Thyroid gland (tissue), 4 donors: Measurements from ENCODE around the gene FLOT1. TPM values are rescaled to one million over a fixed set of nuclear protein-coding genes. Genes with fewer than 3 reads are reported as not detected.

ENCODE experiments used
- DNase-seq, 2 donors: peaks; one replicate each; pipeline ENCODE4 v3.0.0-alpha.2; 2019
- H3K27ac ChIP-seq, 3 donors: fragments of 200-600 bp; sonication (generic); 1 replicate in 2 of 3; 2 replicates in 1 of 3; pipeline ENCODE4 v1.5.1; 2016 to 2019; ENCODE audit warnings: mild to moderate bottlenecking in 1 of 3, moderate library complexity in 1 of 3
- H3K27me3 ChIP-seq: fragments of 200-600 bp; sonication (generic); one replicate; pipeline ENCODE4 v1.5.1; 2019
- H3K36me3 ChIP-seq, 2 donors: fragments of 200-600 bp; sonication (generic); one replicate each; pipeline ENCODE4 v1.5.1; 2016 to 2019
- H3K4me1 ChIP-seq, 2 donors: fragments of 200-600 bp; sonication (generic); one replicate each; pipeline ENCODE4 v1.5.1; 2017 to 2019
- H3K4me3 ChIP-seq, 3 donors: fragments of 200-600 bp; sonication (generic); replicated peaks in 1 of 3; 1 replicate in 2 of 3; 2 replicates in 1 of 3; pipeline ENCODE4 v1.5.1; 2016; ENCODE audit warnings: mild to moderate bottlenecking in 1 of 3
- H3K9me3 ChIP-seq: fragments of 200-600 bp; sonication (generic); one replicate; pipeline ENCODE4 v1.5.1; 2017
- CTCF ChIP-seq, 6 experiments: fragments of 200-600 bp in 3 of 6; fragments of 450-650 bp in 3 of 6; sonication (generic) in 3 of 6; IDR thresholded peaks; one replicate each; pipeline ENCODE4 v1.5.1; 2016 to 2019; ENCODE audit warnings: antibody characterized with exemption in 6 of 6, mild to moderate bottlenecking in 2 of 6, inconsistent platforms in 1 of 6, moderate library complexity in 1 of 6
- POLR2A ChIP-seq, 2 donors: fragments of 450-650 bp; IDR thresholded peaks; one replicate each; pipeline ENCODE4 v1.6.1; 2017; ENCODE audit warnings: antibody characterized with exemption in 2 of 2, mild to moderate bottlenecking in 2 of 2, moderate library complexity in 1 of 2
- WGBS, 2 donors: methylation state at CpG; one replicate each; pipeline ENCODE4 v1.1.5; 2017; 5-methylcytosine and 5-hydroxymethylcytosine counted together
- intact Hi-C: fragments of 100-400 bp; cut with DNase I; formaldehyde crosslinking; loops from one replicate; pipeline ENCODE4 v1.15.1; 2023
- total RNA-seq, 4 donors: library from RNA; depleted of rRNA; stranded (reverse); fragments of >200 nt; gene quantifications; one replicate each; pipeline ENCODE4 v1.2.3, GENCODE V29; 2016

FLOT1 gene
- total RNA-seq, 4 donors from 2014 or later = 134 to 160 (median 144) TPM

- H3K27me3 ChIP-seq = no peaks in the 10 kb centered on the region
- H3K4me1 ChIP-seq = peaks cover 29 to 46% of the 10 kb centered on the region in 2 donors
- H3K9me3 ChIP-seq = no peaks in the 10 kb centered on the region
- TF ChIP-seq POLR2A (IDR thresholded peaks at IDR 0.05) (no peak), CTCF (IDR thresholded peaks at IDR 0.05) (no peak)
- no peaks in the 10 kb centered on the region for H3K36me3 ChIP-seq
- peak overlapping the region; percentile 84 to 88 (median 86) for H3K27ac ChIP-seq
- DNase-seq = no peak
- intact Hi-C loops = no loop called here
- no peak overlapping the region for H3K4me3 ChIP-seq
These were observed 40.0 kb upstream of the FLOT1 start for GRCh38 chr6:30782425-30783014.

- Histone ChIP-seq H3K36me3 (no peaks in the 10 kb centered on the region), H3K9me3 (no peaks in the 10 kb centered on the region), H3K4me3 (no peak overlapping the region), H3K4me1 (peaks cover 29 to 46% of the 10 kb centered on the region in 2 donors), H3K27ac (peak overlapping the region; percentile 84 to 88 (median 86)), H3K27me3 (no peaks in the 10 kb centered on the region)
- 15 to 20% methylated on average over 13 of the region's 13 CpGs for WGBS, 2 donors
- TF ChIP-seq CTCF (IDR thresholded peaks at IDR 0.05) = no peak
- TF ChIP-seq POLR2A (IDR thresholded peaks at IDR 0.05) = peak in 1 of 2 donors; percentile 9
- intact Hi-C loops = no loop called here
- peak; percentile 97 to 99 for DNase-seq
These were observed 39.4 kb upstream of the FLOT1 start for GRCh38 chr6:30781743-30782424.

- no peak for TF ChIP-seq CTCF (IDR thresholded peaks at IDR 0.05)
- no peak for TF ChIP-seq POLR2A (IDR thresholded peaks at IDR 0.05)
- WGBS, 2 donors = 69 to 75% methylated on average over 4 of the region's 4 CpGs
These were observed 38.9 kb upstream of the FLOT1 start for GRCh38 chr6:30781395-30781742.

GRCh38 chr6:30780642-30780920 lies 38.1 kb upstream of the FLOT1 start:
- no peaks in the 10 kb centered on the region for H3K36me3 ChIP-seq
- peak overlapping the region; percentile 67 to 88 (median 84) for H3K27ac ChIP-seq
- no peak for TF ChIP-seq POLR2A (IDR thresholded peaks at IDR 0.05)
- TF ChIP-seq CTCF (IDR thresholded peaks at IDR 0.05) = no peak
- no peak overlapping the region for H3K4me3 ChIP-seq
- intact Hi-C loops = no loop called here
- DNase-seq = no peak
- WGBS, 2 donors = 91 to 100% methylated on average over 1 of the region's 1 CpG
- peaks cover 29 to 46% of the 10 kb centered on the region in 2 donors for H3K4me1 ChIP-seq
- H3K27me3 ChIP-seq = no peaks in the 10 kb centered on the region
- H3K9me3 ChIP-seq = no peaks in the 10 kb centered on the region

More at GRCh38 chr6:30781395-30781742, 38.9 kb upstream of the FLOT1 start:
- H3K36me3 ChIP-seq = no peaks in the 10 kb centered on the region
- H3K27me3 ChIP-seq = no peaks in the 10 kb centered on the region
- intact Hi-C loops = no loop called here
- H3K4me3 ChIP-seq = no peak overlapping the region
- no peaks in the 10 kb centered on the region for H3K9me3 ChIP-seq
- peaks cover 29 to 46% of the 10 kb centered on the region in 2 donors for H3K4me1 ChIP-seq
- H3K27ac ChIP-seq = peak overlapping the region; percentile 84 to 88 (median 86)
- DNase-seq = no peak

- 80 to 88% methylated on average over 10 of the region's 10 CpGs for WGBS, 2 donors
- Histone ChIP-seq H3K27me3 (no peaks in the 10 kb centered on the region), H3K4me3 (no peak overlapping the region), H3K36me3 (no peaks in the 10 kb centered on the region), H3K9me3 (no peaks in the 10 kb centered on the region), H3K27ac (peak overlapping the region; percentile 67 to 84 (median 72)), H3K4me1 (peaks cover 29 to 46% of the 10 kb centered on the region in 2 donors)
- DNase-seq = no peak
- intact Hi-C loops = no loop called here
- TF ChIP-seq CTCF (IDR thresholded peaks at IDR 0.05) = no peak
These were observed 37.6 kb upstream of the FLOT1 start for GRCh38 chr6:30779850-30780641.
